HG03457 (cell line): ENCODE measurements around the gene PIMREG.

Source experiments
- ATAC-seq: cut with Tn5 transposase; IDR thresholded peaks from one replicate; pipeline ENCODE4 v1.9.1; 2021; ENCODE audit warnings: moderate number of reproducible peaks; ENCODE audit not compliant: unreplicated experiment

PIMREG gene

GRCh38 chr17:6443692-6444570 is at the start of gene PIMREG:
PIMREG (plus strand) TSS chr17:6444455; CDS start chr17:6445111, 656 bp downstream.
- ATAC-seq: peak; percentile 62

DNA sequence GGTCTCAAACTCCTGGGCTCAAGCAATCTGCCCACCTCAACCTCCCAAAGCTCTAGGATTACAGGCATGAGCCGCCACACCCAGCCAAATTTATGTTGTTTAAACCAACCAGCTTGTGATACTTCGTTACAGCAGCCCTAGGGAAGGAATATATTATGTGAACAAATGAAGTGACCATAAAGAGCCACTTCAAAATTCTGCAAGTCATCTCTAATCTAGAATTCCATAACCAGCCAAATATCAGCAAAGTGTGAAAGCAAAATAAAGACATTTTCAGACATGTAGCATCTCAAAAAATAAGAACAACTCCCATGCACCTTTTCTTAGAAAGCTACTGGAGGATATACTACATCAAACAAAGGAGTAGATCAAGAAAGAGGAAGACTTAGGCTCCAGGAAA is 45.3 kb upstream of the PIMREG start:
- ATAC-seq: no peak

DNA sequence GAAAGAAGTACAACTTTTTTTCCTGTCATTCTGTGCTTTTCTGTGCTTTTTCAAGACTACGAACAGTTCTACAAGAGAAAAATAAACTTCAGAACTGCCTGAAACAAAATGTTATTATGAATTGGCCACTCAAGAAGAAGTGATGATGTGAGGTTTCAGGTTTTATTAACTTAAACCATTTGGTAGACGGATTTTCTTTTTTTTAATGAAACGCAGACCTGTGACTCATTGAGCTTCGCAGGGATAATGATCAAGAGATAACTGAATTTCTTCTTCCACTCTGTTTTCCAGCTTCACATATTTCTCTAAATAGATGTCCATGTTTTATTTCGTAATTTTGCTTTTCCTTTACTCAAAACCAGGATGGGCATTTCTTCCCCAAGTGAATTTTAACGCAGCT is 42.0 kb upstream of the PIMREG start:
- ATAC-seq: no peak

DNA sequence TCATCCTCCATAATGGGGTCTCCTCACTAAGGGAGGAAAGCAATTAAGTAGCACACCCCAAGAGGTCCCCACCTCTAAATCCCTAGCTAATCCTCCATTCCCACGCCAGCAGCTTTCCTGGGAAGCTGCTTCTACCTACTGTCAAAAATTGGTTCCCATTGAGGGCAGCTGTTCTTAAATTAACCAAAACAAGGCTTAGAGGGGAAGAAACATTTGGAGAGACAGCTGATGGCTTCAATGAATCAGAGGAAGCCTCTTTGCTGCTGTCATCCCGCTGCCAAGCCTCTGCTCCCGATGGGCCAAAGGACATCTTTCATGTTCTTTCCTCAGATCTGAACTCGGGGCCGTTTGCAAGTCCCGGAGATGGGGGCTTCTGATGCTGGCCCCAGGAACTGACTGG is 36.0 kb upstream of the PIMREG start:
- no peak for ATAC-seq

DNA sequence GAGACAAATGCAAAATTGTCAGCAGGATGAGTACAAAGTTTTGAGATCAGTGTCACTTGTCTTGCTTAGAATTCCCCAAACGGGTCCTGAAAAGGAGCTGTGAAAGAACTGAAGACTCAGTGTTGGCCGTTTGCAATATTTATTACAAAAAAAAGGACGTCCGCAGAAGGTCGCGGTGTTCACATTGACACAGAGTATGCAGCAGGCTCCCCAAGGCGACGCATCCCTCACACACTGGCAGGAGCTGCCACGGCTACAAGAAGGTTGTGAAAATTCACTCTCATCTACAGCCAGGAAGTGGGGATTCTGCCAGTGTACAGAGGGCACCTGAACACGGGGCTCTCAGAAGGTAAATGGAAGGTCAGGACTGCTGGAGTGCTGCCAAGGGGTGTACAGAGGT is 35.5 kb upstream of the PIMREG start:
- ATAC-seq: no peak

DNA sequence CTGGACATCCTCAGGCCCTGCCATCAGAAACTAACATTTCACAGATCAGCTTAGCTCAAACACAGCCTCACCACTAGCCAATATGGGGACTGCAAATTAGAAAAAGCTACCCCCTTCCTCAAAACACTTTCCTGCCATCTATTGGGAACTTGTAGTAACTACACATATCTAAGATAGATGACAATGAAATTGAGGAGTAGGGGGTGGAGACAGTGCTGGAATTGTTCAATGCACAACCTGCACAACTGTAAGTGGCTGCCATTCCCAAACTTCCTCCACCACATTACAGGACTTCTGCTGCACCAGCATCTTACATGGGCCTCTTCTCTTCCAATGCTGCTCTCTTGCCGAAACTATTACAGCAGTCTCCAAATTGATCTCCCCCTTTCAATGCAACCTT is 31.2 kb upstream of the PIMREG start:
- ATAC-seq: no peak

DNA sequence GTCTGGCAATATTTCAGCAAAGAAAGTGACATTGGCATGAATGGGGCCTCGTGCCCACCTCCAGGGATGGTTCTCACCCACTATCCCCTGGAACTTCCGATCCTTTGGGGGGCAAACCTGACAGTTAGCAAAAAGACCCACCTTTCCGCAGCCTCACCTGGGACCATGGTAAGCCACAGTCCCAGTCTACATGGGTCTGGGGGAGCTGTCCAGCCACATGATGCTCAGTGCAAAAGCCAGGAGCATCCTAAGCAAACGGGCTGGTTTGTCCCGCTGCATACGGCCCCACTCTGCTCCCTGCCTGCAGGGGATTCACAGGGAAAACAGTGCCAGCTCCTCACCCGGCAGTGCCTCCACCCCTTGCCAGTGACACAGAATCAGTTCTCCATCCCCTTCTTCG is 28.6 kb upstream of the PIMREG start:
- no peak for ATAC-seq

GRCh38 chr17:6420173-6420641 is 24.0 kb upstream of the PIMREG start:
- no peak for ATAC-seq

- ATAC-seq: no peak
Measured at GRCh38 chr17:6421700-6422604, 22.3 kb upstream of the PIMREG start.

- ATAC-seq: no peak
Measured at GRCh38 chr17:6422654-6423241, 21.5 kb upstream of the PIMREG start.

GRCh38 chr17:6423931-6424330 is 20.3 kb upstream of the PIMREG start:
- ATAC-seq: no peak

GRCh38 chr17:6425407-6425806 is 18.8 kb upstream of the PIMREG start:
- ATAC-seq: no peak

- ATAC-seq: no peak
Measured at GRCh38 chr17:6426356-6427101, 17.7 kb upstream of the PIMREG start.

- ATAC-seq: no peak
Measured at GRCh38 chr17:6427279-6427781, 16.9 kb upstream of the PIMREG start.

DNA sequence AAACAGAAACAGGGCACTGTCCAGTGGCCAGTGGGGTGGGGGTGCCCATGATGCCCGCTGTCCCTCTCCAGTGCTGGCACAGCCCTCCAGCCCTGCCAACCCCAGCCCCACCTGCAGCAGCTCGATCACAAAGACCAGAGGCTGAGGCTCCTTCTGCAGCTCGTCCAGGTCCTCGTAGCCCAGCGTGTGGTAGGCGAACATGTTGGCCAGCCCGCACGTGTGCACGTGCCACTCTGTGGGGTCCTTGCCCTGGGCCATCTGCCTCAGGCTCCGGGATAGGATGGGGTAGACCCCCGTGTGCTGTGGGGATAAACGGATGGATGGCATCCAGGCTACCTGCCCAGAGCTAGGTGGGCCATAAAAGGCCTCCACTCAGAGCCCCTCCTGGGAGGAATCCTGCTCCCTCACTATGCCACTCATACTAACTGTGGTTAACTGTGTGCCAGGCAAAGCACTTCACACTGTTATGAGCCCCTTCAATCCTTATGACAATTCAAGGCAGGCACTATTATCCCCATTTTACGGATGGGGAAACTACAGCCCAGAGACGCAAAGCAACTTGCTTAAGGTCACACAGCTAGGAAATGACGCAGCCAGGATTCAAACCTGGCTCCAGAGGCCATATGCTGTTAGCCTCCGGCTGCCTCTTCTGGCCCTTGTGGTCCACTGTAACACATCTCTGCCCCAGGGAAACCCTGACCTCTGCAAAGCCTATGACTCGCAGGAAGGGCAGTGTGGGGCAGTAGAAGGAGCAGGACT is 15.9 kb upstream of the PIMREG start:
- ATAC-seq: no peak

- no peak for ATAC-seq
Measured at GRCh38 chr17:6429266-6429665, 15.0 kb upstream of the PIMREG start.

DNA sequence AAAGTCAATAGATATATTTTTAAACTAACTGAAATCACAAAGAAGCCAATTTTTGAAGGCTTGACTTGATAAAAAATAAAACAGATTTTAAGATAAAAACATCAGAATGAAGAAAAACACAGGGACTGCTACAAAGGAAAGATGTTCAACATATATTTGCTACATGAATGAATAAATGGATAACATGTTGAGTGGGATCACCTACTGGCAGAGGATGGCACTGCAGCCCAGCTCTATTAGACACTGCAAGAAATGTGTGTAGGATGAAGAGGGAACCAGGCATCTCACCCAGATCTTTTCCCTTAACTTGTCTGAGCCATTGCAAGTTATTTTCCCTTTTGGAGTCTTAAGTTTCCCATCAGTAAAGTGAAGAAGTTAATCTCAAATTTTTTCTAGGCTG is 13.5 kb upstream of the PIMREG start:
- ATAC-seq: no peak

- ATAC-seq: no peak
Measured at GRCh38 chr17:6435051-6435450, 9.2 kb upstream of the PIMREG start, which contains the start of gene AIPL1. AIPL1 (minus strand) TSS chr17:6435121; CDS start chr17:6435104, 17 bp downstream.

GRCh38 chr17:6435968-6436367 is 8.3 kb upstream of the PIMREG start:
- ATAC-seq: no peak

GRCh38 chr17:6437466-6437865 is 6.8 kb upstream of the PIMREG start:
- no peak for ATAC-seq
